Bronchial epithelial cell (primary cell): ENCODE data around the gene MYO1B. TPM values are rescaled to one million over a fixed set of nuclear protein-coding genes. Genes with fewer than 3 reads are reported as not detected.

Experiments used
- DNase-seq: peaks from one replicate; pipeline ENCODE4 v3.0.0-alpha.2; 2010; ENCODE audit warnings: low read depth
- FAIRE-seq: peaks from 2 replicates; lab custom pipeline; 2011; peaks lifted over from hg19 to GRCh38; lab: Jason Lieb, UNC
- H3K27me3 ChIP-seq: 2 replicates; pipeline ENCODE4 v1.5.1; 2011; ENCODE audit warnings: low read length; ENCODE audit not compliant: control insufficient read depth, insufficient read depth
- H3K36me3 ChIP-seq: 2 replicates; pipeline ENCODE4 v1.5.1; 2011; ENCODE audit warnings: low read length; ENCODE audit not compliant: control insufficient read depth, insufficient read depth
- H3K4me3 ChIP-seq: 2 replicates; pipeline ENCODE4 v1.5.1; 2011; ENCODE audit warnings: mild to moderate bottlenecking, low read depth, low read length, control low read depth
- CTCF ChIP-seq: IDR thresholded peaks from 2 replicates; pipeline ENCODE4 v1.5.1; 2011; ENCODE audit warnings: mild to moderate bottlenecking, moderate library complexity, low read length, control low read depth, inconsistent platforms; ENCODE audit not compliant: insufficient read depth, severe bottlenecking
- total RNA-seq: library from RNA; depleted of rRNA; stranded (reverse); fragments of >200 nt; gene quantifications from 2 replicates; pipeline ENCODE4 v1.2.1, GENCODE V29; 2014

MYO1B gene
- total RNA-seq, 1 donor from 2014 or later, result 247 TPM

GRCh38 chr2:191258996-191259395, 13.8 kb downstream of the MYO1B start:
- no peak for TF ChIP-seq CTCF
- no peak for FAIRE-seq

GRCh38 chr2:191262436-191262835, 17.2 kb downstream of the MYO1B start:
- Histone ChIP-seq H3K27me3 (no peaks in the 10 kb centered on the region), H3K36me3 (no peaks in the 10 kb centered on the region), H3K4me3 (no peak overlapping the region)
- TF ChIP-seq CTCF, result no peak
- FAIRE-seq (no peak), DNase-seq (no peak)

More at GRCh38 chr2:191258996-191259395, 13.8 kb downstream of the MYO1B start:
- H3K4me3 ChIP-seq, result no peak overlapping the region
- H3K36me3 ChIP-seq, result no peaks in the 10 kb centered on the region
- H3K27me3 ChIP-seq, result no peaks in the 10 kb centered on the region
- DNase-seq, result no peak

- H3K36me3 ChIP-seq, result no peaks in the 10 kb centered on the region
- DNase-seq, result no peak
- H3K4me3 ChIP-seq, result no peak overlapping the region
- no peaks in the 10 kb centered on the region for H3K27me3 ChIP-seq
- no peak for FAIRE-seq
- TF ChIP-seq CTCF, result no peak
Observed at GRCh38 chr2:191263050-191263449, 17.8 kb downstream of the MYO1B start.

GRCh38 chr2:191264647-191265081, 19.5 kb downstream of the MYO1B start:
- Histone ChIP-seq H3K27me3 (no peaks in the 10 kb centered on the region), H3K4me3 (no peak overlapping the region), H3K36me3 (no peaks in the 10 kb centered on the region)
- DNase-seq (no peak), FAIRE-seq (no peak)
- no peak for TF ChIP-seq CTCF

- TF ChIP-seq CTCF, result no peak
- H3K36me3 ChIP-seq, result peaks cover 1% of the 10 kb centered on the region
- H3K4me3 ChIP-seq, result no peak overlapping the region
- DNase-seq, result no peak
- H3K27me3 ChIP-seq, result no peaks in the 10 kb centered on the region
- FAIRE-seq, result no peak
Observed at GRCh38 chr2:191265311-191266170, 20.3 kb downstream of the MYO1B start.

- no peak for TF ChIP-seq CTCF
- peaks cover 1% of the 10 kb centered on the region for H3K36me3 ChIP-seq
- no peak for FAIRE-seq
- H3K4me3 ChIP-seq, result no peak overlapping the region
- DNase-seq, result no peak
- H3K27me3 ChIP-seq, result no peaks in the 10 kb centered on the region
Observed at GRCh38 chr2:191266201-191266600, 21.0 kb downstream of the MYO1B start.
